Measurements from ENCODE around the gene AQP1. TPM values are rescaled to one million over a fixed set of nuclear protein-coding genes. Genes with fewer than 3 reads are reported as not detected.
A peak's percentile ranks its signal among the peaks of the same experiment; 100 is the strongest.

The AQP1 gene
- total and polyA plus RNA-seq, 8 donors, result 146 to 450 (median 231) TPM

- DNase-seq, result peak in 5 of 6 donors; percentile 1 to 31 (median 14)
- ATAC-seq, result no peak
- Histone ChIP-seq H3K36me3 (peaks cover 0 to 36% (median 32%) of the 10 kb centered on the region in 3 donors), H3K4me1 (peaks cover 0 to 8% (median 4%) of the 10 kb centered on the region in 3 donors), H3K4me3 (no peak overlapping the region), H3K27ac (no peak overlapping the region), H3K27me3 (no peaks in the 10 kb centered on the region), H3K9me3 (no peaks in the 10 kb centered on the region)
- no peak for TF ChIP-seq CTCF (IDR thresholded peaks at IDR 0.05)
- 94% methylated on average over 9 of the region's 9 CpGs for WGBS, 2 donors
- intact Hi-C loops (cut with DNase I), result no loop called here
- FAIRE-seq, result no peak
These were observed 10.9 kb downstream of the AQP1 start for GRCh38 chr7:30922596-30922995.

- ATAC-seq (no peak), FAIRE-seq (no peak), DNase-seq (peak in 4 of 6 donors; percentile 3 to 58 (median 28))
- no peaks in the 10 kb centered on the region for H3K27me3 ChIP-seq
- intact Hi-C loops (cut with DNase I), result no loop called here
- H3K27ac ChIP-seq, result no peak overlapping the region
- H3K4me3 ChIP-seq, result no peak overlapping the region
- no peaks in the 10 kb centered on the region for H3K9me3 ChIP-seq
- H3K4me1 ChIP-seq, result peaks cover 0 to 8% (median 4%) of the 10 kb centered on the region in 3 donors
- peaks cover 0 to 36% (median 32%) of the 10 kb centered on the region in 3 donors for H3K36me3 ChIP-seq
- WGBS, 2 donors, result 91 to 93% methylated on average over 18 to 19 of the region's 19 CpGs
- no peak for TF ChIP-seq CTCF (IDR thresholded peaks at IDR 0.05)
These were observed 11.5 kb downstream of the AQP1 start for GRCh38 chr7:30923009-30923773.

- no peak for FAIRE-seq
- H3K36me3 ChIP-seq, result peaks cover 0 to 36% (median 32%) of the 10 kb centered on the region in 3 donors
- no peak for TF ChIP-seq CTCF (IDR thresholded peaks at IDR 0.05)
- H3K4me3 ChIP-seq, result no peak overlapping the region
- no peak for ATAC-seq
- no peak overlapping the region for H3K27ac ChIP-seq
- DNase-seq, result peak in 4 of 6 donors; percentile 1 to 34 (median 20)
- intact Hi-C loops (cut with DNase I), result no loop called here
- H3K27me3 ChIP-seq, result no peaks in the 10 kb centered on the region
- H3K9me3 ChIP-seq, result no peaks in the 10 kb centered on the region
- H3K4me1 ChIP-seq, result peaks cover 0 to 6% (median 4%) of the 10 kb centered on the region in 3 donors
- 89 to 91% methylated on average over 13 of the region's 13 CpGs for WGBS, 2 donors
These were observed 12.2 kb downstream of the AQP1 start for GRCh38 chr7:30923774-30924413.

- no peak for FAIRE-seq
- intact Hi-C loops (cut with DNase I), result no loop called here
- peaks cover 0 to 4% (median 0%) of the 10 kb centered on the region in 3 donors for H3K4me1 ChIP-seq
These were observed 13.0 kb downstream of the AQP1 start for GRCh38 chr7:30924624-30925023.

More at GRCh38 chr7:30924624-30925023, 13.0 kb downstream of the AQP1 start:
- H3K36me3 ChIP-seq, result peaks cover 0 to 36% (median 32%) of the 10 kb centered on the region in 3 donors
- DNase-seq, result peak in 3 of 6 donors; percentile 10 to 27 (median 11)
- no peak overlapping the region for H3K4me3 ChIP-seq
- no peaks in the 10 kb centered on the region for H3K9me3 ChIP-seq
- ATAC-seq, result no peak
- H3K27me3 ChIP-seq, result no peaks in the 10 kb centered on the region
- H3K27ac ChIP-seq, result no peak overlapping the region
- TF ChIP-seq CTCF (IDR thresholded peaks at IDR 0.05), result no peak
